ENCODE data around the gene NETO2.
"Not testable (repeated sequence)": the region's sequence is repeated elsewhere in the genome, so short reads cannot be mapped to it uniquely, and the experiment has no call there.

Gene NETO2

GRCh38 chr16:47143677-47144558 lies at the start of gene NETO2:
TSS of gene NETO2 (minus strand) at chr16:47143945. CDS start at chr16:47143612, 333 bp downstream.
- DNase-seq (ENCODE audit: low read depth in 1 of 2, low spot score in 1 of 2) = peak; percentile 50 to 57
- in situ Hi-C loops (cut with HindIII; ENCODE audit: low pct_unique_long_range_greater_than_20kb, low sequenced_read_pairs) = no loop called here

GRCh38 chr16:47182318-47182717 lies 38.6 kb upstream of the NETO2 start:
- TF ChIP-seq JUND (IDR thresholded peaks at IDR 0.05; ENCODE audit: low read depth) = no peak
- in situ Hi-C loops (cut with HindIII; ENCODE audit: low pct_unique_long_range_greater_than_20kb, low sequenced_read_pairs) = no loop called here

More at GRCh38 chr16:47143677-47144558, at the start of gene NETO2:
- no peak for TF ChIP-seq JUND (IDR thresholded peaks at IDR 0.05; ENCODE audit: low read depth)

DNA sequence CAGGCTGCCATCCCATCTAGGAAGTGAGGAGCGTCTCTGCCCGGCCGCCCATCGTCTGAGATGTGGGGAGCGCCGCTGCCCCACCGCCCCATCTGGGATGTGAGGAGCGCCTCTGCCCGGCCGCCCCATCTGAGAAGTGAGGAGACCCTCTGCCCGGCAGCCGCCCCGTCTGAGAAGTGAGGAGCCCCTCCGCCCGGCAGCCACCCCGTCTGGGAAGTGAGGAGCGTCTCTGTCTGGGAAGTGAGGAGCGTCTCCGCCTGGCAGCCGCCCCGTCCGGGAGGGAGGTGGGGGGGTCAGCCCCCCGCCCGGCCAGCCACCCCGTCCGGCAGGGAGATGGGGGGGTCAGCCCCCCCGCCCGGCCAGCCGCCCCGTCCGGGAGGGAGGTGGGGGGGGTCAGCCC lies 37.3 kb upstream of the NETO2 start:
- DNase-seq (ENCODE audit: low read depth in 1 of 2, low spot score in 1 of 2); in situ Hi-C loops (cut with HindIII; ENCODE audit: low pct_unique_long_range_greater_than_20kb, low sequenced_read_pairs): not testable (repeated sequence)

More at GRCh38 chr16:47182318-47182717, 38.6 kb upstream of the NETO2 start:
- DNase-seq (ENCODE audit: low read depth in 1 of 2, low spot score in 1 of 2) = no peak

DNA sequence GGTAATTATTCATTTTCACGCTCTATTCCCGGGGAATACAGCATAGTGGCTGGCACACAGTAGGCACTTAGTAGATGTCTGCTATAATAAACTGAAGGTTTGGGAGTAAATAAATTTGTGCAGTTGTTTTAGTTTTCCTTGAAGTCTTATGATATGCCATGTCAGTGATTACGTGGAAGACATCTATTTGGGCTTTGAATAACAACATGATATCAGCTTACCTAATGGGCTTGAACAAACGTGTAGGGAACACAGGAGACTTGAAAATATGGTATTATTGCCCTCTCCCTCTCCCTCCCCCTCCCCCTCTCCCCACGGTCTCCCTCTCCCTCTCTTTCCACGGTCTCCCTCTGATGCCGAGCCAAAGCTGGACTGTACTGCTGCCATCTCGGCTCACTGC lies 36.3 kb upstream of the NETO2 start:
- TF ChIP-seq JUND (IDR thresholded peaks at IDR 0.05; ENCODE audit: low read depth) = no peak
- in situ Hi-C loops (cut with HindIII; ENCODE audit: low pct_unique_long_range_greater_than_20kb, low sequenced_read_pairs) = no loop called here
- no peak for DNase-seq (ENCODE audit: low read depth in 1 of 2, low spot score in 1 of 2)

- in situ Hi-C loops (cut with HindIII; ENCODE audit: low pct_unique_long_range_greater_than_20kb, low sequenced_read_pairs) = no loop called here
- no peak for TF ChIP-seq JUND (IDR thresholded peaks at IDR 0.05; ENCODE audit: low read depth)
- DNase-seq (ENCODE audit: low read depth in 1 of 2, low spot score in 1 of 2) = no peak
Measured at GRCh38 chr16:47175152-47175551, 31.4 kb upstream of the NETO2 start.

GRCh38 chr16:47162670-47163420 lies 19.1 kb upstream of the NETO2 start:
- DNase-seq (ENCODE audit: low read depth in 1 of 2, low spot score in 1 of 2) = no peak
- in situ Hi-C loops (cut with HindIII; ENCODE audit: low pct_unique_long_range_greater_than_20kb, low sequenced_read_pairs) = no loop called here
- no peak for TF ChIP-seq JUND (IDR thresholded peaks at IDR 0.05; ENCODE audit: low read depth)

- in situ Hi-C loops (cut with HindIII; ENCODE audit: low pct_unique_long_range_greater_than_20kb, low sequenced_read_pairs) = no loop called here
- DNase-seq (ENCODE audit: low read depth in 1 of 2, low spot score in 1 of 2) = no peak
- no peak for TF ChIP-seq JUND (IDR thresholded peaks at IDR 0.05; ENCODE audit: low read depth)
Measured at GRCh38 chr16:47161464-47161863, 17.7 kb upstream of the NETO2 start.

DNA sequence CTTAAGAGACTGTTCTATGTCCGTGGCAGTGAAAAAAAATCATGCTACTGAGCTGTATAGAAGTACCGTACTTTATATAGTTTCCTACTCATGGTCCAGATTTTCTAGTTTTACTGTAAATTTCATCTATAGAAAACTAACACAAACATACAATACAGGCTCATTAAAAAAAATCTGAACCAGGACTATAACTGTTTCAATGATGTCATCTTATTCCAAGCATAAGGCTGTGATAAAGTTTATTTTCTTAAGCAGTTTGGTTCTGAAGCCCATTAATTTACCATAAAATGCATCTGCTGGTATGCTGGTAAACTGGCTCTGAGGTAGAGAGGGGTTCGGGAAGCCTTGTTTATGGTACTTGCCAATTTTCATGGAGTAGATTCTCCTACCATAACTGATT lies 16.7 kb upstream of the NETO2 start:
- TF ChIP-seq JUND (IDR thresholded peaks at IDR 0.05; ENCODE audit: low read depth) = no peak
- in situ Hi-C loops (cut with HindIII; ENCODE audit: low pct_unique_long_range_greater_than_20kb, low sequenced_read_pairs) = no loop called here

GRCh38 chr16:47158992-47159391 lies 15.2 kb upstream of the NETO2 start:
- DNase-seq (ENCODE audit: low read depth in 1 of 2, low spot score in 1 of 2) = no peak
- in situ Hi-C loops (cut with HindIII; ENCODE audit: low pct_unique_long_range_greater_than_20kb, low sequenced_read_pairs) = no loop called here

More for the DNA sequence above, 16.7 kb upstream of the NETO2 start:
- DNase-seq (ENCODE audit: low read depth in 1 of 2, low spot score in 1 of 2) = no peak

GRCh38 chr16:47156680-47157215 lies 13.0 kb upstream of the NETO2 start:
- in situ Hi-C loops (cut with HindIII; ENCODE audit: low pct_unique_long_range_greater_than_20kb, low sequenced_read_pairs) = no loop called here
- no peak for DNase-seq (ENCODE audit: low read depth in 1 of 2, low spot score in 1 of 2)
- no peak for TF ChIP-seq JUND (IDR thresholded peaks at IDR 0.05; ENCODE audit: low read depth)

More at GRCh38 chr16:47158992-47159391, 15.2 kb upstream of the NETO2 start:
- no peak for TF ChIP-seq JUND (IDR thresholded peaks at IDR 0.05; ENCODE audit: low read depth)

- DNase-seq (ENCODE audit: low read depth in 1 of 2, low spot score in 1 of 2); in situ Hi-C loops (cut with HindIII; ENCODE audit: low pct_unique_long_range_greater_than_20kb, low sequenced_read_pairs): not testable (repeated sequence)
Measured at GRCh38 chr16:47152501-47152900, 8.8 kb upstream of the NETO2 start.

GRCh38 chr16:47150067-47150466 lies 6.3 kb upstream of the NETO2 start:
- TF ChIP-seq JUND (IDR thresholded peaks at IDR 0.05; ENCODE audit: low read depth) = no peak
- DNase-seq (ENCODE audit: low read depth in 1 of 2, low spot score in 1 of 2) = no peak
- in situ Hi-C loops (cut with HindIII; ENCODE audit: low pct_unique_long_range_greater_than_20kb, low sequenced_read_pairs) = no loop called here

DNA sequence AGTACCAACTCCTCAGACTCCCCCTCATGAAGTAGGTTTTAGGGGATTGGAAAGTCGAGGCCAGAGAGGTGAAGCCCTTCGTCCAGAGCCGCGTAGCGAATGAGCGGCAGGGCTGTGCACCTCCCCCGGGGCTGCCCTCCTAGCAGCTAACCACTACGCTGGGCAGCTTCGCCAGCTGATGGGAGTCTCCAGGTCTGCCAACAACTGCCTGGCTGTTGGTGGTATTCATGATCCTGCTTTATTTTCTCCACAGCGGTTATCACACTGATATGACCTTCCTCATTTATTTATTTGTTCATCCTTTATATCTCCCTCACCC lies 773 bp upstream of the NETO2 start:
- TF ChIP-seq JUND (IDR thresholded peaks at IDR 0.05; ENCODE audit: low read depth) = no peak
- in situ Hi-C loops (cut with HindIII; ENCODE audit: low pct_unique_long_range_greater_than_20kb, low sequenced_read_pairs) = no loop called here
- no peak for DNase-seq (ENCODE audit: low read depth in 1 of 2, low spot score in 1 of 2)

Measured in T47D (cell line).